ENCODE data around the gene POLR3A. TPM values are rescaled to one million over a fixed set of nuclear protein-coding genes. Genes with fewer than 3 reads are reported as not detected.
A peak's percentile ranks its signal among the peaks of the same experiment; 100 is the strongest.
"Not testable (repeated sequence)": the region's sequence is repeated elsewhere in the genome, so short reads cannot be mapped to it uniquely, and the experiment has no call there.

Gene POLR3A
- total and polyA plus RNA-seq, 4 experiments from 2014 or later, result 4.5 to 17.6 (median 13.3) TPM

DNA sequence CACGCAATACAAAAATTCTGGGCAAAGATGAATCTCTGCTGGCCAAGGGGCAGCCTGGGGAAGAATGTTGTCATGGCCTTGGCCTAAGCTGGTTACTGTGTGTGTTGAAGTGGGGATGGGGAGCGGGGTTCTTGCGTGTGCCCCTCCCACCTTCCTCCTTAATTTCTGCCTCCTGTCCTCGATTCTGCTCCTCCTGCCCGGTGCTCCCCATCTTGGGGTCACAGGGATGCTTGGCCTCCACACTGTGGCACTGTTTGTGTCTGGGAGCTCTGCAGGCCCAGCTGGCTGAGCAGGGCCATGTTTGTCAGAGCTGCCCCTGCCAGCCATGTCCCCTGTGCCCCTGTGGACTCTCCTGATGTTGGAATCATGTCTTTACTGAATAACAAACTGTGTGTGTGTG is 41.4 kb upstream of the POLR3A start:
- no peak overlapping the region for H3K4me3 Mint-ChIP-seq
- H3K27ac Mint-ChIP-seq, result no peak overlapping the region
- no peak for DNase-seq
- Histone ChIP-seq H3K4me3 (ENCODE audit: low read length in 2 of 2) (no peak overlapping the region), H3K4me1 (ENCODE audit: insufficient read depth, low read length) (no peaks in the 10 kb centered on the region), H3K27ac (ENCODE audit: low read depth, low read length) (no peak overlapping the region), H3K9me3 (ENCODE audit: control insufficient read depth in 1 of 2, low read length in 2 of 2) (no peaks in the 10 kb centered on the region), H3K36me3 (ENCODE audit: insufficient read depth, low read length) (no peaks in the 10 kb centered on the region), H3K27me3 (ENCODE audit: insufficient read depth, low read length) (no peaks in the 10 kb centered on the region)
- peaks cover 0 to 4% of the 10 kb centered on the region in 2 donors for H3K27me3 Mint-ChIP-seq
- H3K36me3 Mint-ChIP-seq, result peaks cover 0 to 4% of the 10 kb centered on the region in 2 donors
- peaks cover 0 to 12% (median 4%) of the 10 kb centered on the region in 8 donors for H3K9me3 Mint-ChIP-seq
- H3K4me1 Mint-ChIP-seq, result no peaks in the 10 kb centered on the region
- CTCF ChIA-PET (ENCODE audit: partially characterized antibody), result no interaction called here
- POLR2A ChIA-PET (ENCODE audit: partially characterized antibody), result no interaction called here
- intact Hi-C loops (cut with micrococcal nuclease), result no loop called here

- H3K4me3 ChIP-seq (ENCODE audit: low read length in 2 of 2); H3K27me3 ChIP-seq (ENCODE audit: insufficient read depth, low read length); H3K27ac ChIP-seq (ENCODE audit: low read depth, low read length); CTCF ChIA-PET (ENCODE audit: partially characterized antibody); H3K27me3 Mint-ChIP-seq; DNase-seq; H3K4me1 Mint-ChIP-seq; H3K36me3 Mint-ChIP-seq; POLR2A ChIA-PET (ENCODE audit: partially characterized antibody); intact Hi-C loops (cut with micrococcal nuclease); H3K36me3 ChIP-seq (ENCODE audit: insufficient read depth, low read length); H3K4me3 Mint-ChIP-seq; H3K9me3 ChIP-seq (ENCODE audit: control insufficient read depth in 1 of 2, low read length in 2 of 2); H3K4me1 ChIP-seq (ENCODE audit: insufficient read depth, low read length); H3K9me3 Mint-ChIP-seq; H3K27ac Mint-ChIP-seq: not testable (repeated sequence)
Measured at GRCh38 chr10:78070064-78070463, 40.7 kb upstream of the POLR3A start.

GRCh38 chr10:78069151-78069550 is 39.8 kb upstream of the POLR3A start:
- DNase-seq, result no peak
- POLR2A ChIA-PET (ENCODE audit: partially characterized antibody), result no interaction called here
- Mint-ChIP-seq H3K27ac (no peak overlapping the region), H3K27me3 (peaks cover 0 to 5% of the 10 kb centered on the region in 2 donors), H3K9me3 (peaks cover 0 to 6% (median under 1%) of the 10 kb centered on the region in 8 donors), H3K4me1 (no peaks in the 10 kb centered on the region), H3K4me3 (no peak overlapping the region), H3K36me3 (peaks cover 0 to 1% of the 10 kb centered on the region in 2 donors)
- no peaks in the 10 kb centered on the region for H3K27me3 ChIP-seq (ENCODE audit: insufficient read depth, low read length)
- intact Hi-C loops (cut with micrococcal nuclease), result no loop called here
- H3K4me1 ChIP-seq (ENCODE audit: insufficient read depth, low read length), result no peaks in the 10 kb centered on the region
- CTCF ChIA-PET (ENCODE audit: partially characterized antibody), result interaction anchor here (0.5 to 0.9 kb wide), 3 partner anchors 39 to 223 kb away, joined by 3 read pairs; no protein-coding TSS in a partner anchor
- H3K27ac ChIP-seq (ENCODE audit: low read depth, low read length), result no peak overlapping the region
- no peak overlapping the region for H3K4me3 ChIP-seq (ENCODE audit: low read length in 2 of 2)
- no peaks in the 10 kb centered on the region for H3K36me3 ChIP-seq (ENCODE audit: insufficient read depth, low read length)
- H3K9me3 ChIP-seq (ENCODE audit: control insufficient read depth in 1 of 2, low read length in 2 of 2), result no peaks in the 10 kb centered on the region

GRCh38 chr10:78066728-78067430 is 37.6 kb upstream of the POLR3A start:
- Histone ChIP-seq H3K27me3 (ENCODE audit: insufficient read depth, low read length) (no peaks in the 10 kb centered on the region), H3K36me3 (ENCODE audit: insufficient read depth, low read length) (no peaks in the 10 kb centered on the region), H3K9me3 (ENCODE audit: control insufficient read depth in 1 of 2, low read length in 2 of 2) (no peaks in the 10 kb centered on the region), H3K27ac (ENCODE audit: low read depth, low read length) (no peak overlapping the region), H3K4me3 (ENCODE audit: low read length in 2 of 2) (no peak overlapping the region), H3K4me1 (ENCODE audit: insufficient read depth, low read length) (no peaks in the 10 kb centered on the region)
- Mint-ChIP-seq H3K36me3 (no peaks in the 10 kb centered on the region), H3K4me3 (no peak overlapping the region), H3K27me3 (peaks cover 3 to 9% of the 10 kb centered on the region in 2 donors), H3K4me1 (peaks cover 0 to 2% (median 0%) of the 10 kb centered on the region in 4 donors), H3K9me3 (no peaks in the 10 kb centered on the region), H3K27ac (peak overlapping the region in 2 of 7 donors; percentile 84 to 89)
- intact Hi-C loops (cut with micrococcal nuclease), result no loop called here
- DNase-seq, result no peak
- CTCF ChIA-PET (ENCODE audit: partially characterized antibody), result no interaction called here
- POLR2A ChIA-PET (ENCODE audit: partially characterized antibody), result no interaction called here

GRCh38 chr10:78066012-78066411 is 36.7 kb upstream of the POLR3A start:
- POLR2A ChIA-PET (ENCODE audit: partially characterized antibody), result no interaction called here
- no peak overlapping the region for H3K27ac Mint-ChIP-seq
- intact Hi-C loops (cut with micrococcal nuclease), result no loop called here

DNA sequence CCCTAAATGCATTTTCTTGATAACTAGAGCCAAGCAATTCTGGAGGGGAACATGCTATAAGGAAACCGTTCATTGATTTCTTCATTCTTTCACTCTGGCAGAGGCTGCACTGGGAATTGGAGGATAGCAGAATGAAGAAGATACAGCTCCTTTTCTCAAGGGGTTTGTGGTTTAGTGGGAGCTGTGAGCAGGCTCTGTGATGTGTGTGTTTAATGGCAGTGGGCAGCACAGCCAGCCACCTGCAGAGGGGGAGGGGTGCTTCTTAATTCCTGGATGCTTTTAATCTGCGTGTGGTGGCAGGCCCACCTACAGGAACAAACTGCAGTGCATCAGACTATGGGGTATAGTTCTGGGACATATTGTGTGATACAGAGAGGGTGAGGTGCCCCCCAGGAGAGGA is 36.3 kb upstream of the POLR3A start:
- ChIA-PET CTCF (ENCODE audit: partially characterized antibody) (no interaction called here), POLR2A (ENCODE audit: partially characterized antibody) (no interaction called here)
- Histone ChIP-seq H3K36me3 (ENCODE audit: insufficient read depth, low read length) (no peaks in the 10 kb centered on the region), H3K4me1 (ENCODE audit: insufficient read depth, low read length) (no peaks in the 10 kb centered on the region), H3K9me3 (ENCODE audit: control insufficient read depth in 1 of 2, low read length in 2 of 2) (no peaks in the 10 kb centered on the region), H3K4me3 (ENCODE audit: low read length in 2 of 2) (no peak overlapping the region), H3K27ac (ENCODE audit: low read depth, low read length) (no peak overlapping the region), H3K27me3 (ENCODE audit: insufficient read depth, low read length) (no peaks in the 10 kb centered on the region)
- no peaks in the 10 kb centered on the region for H3K36me3 Mint-ChIP-seq
- H3K4me3 Mint-ChIP-seq, result no peak overlapping the region
- no peaks in the 10 kb centered on the region for H3K9me3 Mint-ChIP-seq
- no peak overlapping the region for H3K27ac Mint-ChIP-seq
- peaks cover 0 to 2% (median 0%) of the 10 kb centered on the region in 4 donors for H3K4me1 Mint-ChIP-seq
- DNase-seq, result no peak
- peaks cover 3 to 9% of the 10 kb centered on the region in 2 donors for H3K27me3 Mint-ChIP-seq
- intact Hi-C loops (cut with micrococcal nuclease), result no loop called here

More at GRCh38 chr10:78066012-78066411, 36.7 kb upstream of the POLR3A start:
- Histone ChIP-seq H3K4me3 (ENCODE audit: low read length in 2 of 2) (no peak overlapping the region), H3K36me3 (ENCODE audit: insufficient read depth, low read length) (no peaks in the 10 kb centered on the region), H3K27me3 (ENCODE audit: insufficient read depth, low read length) (no peaks in the 10 kb centered on the region), H3K4me1 (ENCODE audit: insufficient read depth, low read length) (no peaks in the 10 kb centered on the region), H3K27ac (ENCODE audit: low read depth, low read length) (no peak overlapping the region), H3K9me3 (ENCODE audit: control insufficient read depth in 1 of 2, low read length in 2 of 2) (no peaks in the 10 kb centered on the region)
- CTCF ChIA-PET (ENCODE audit: partially characterized antibody), result no interaction called here
- Mint-ChIP-seq H3K4me3 (no peak overlapping the region), H3K4me1 (peaks cover 0 to 2% (median 0%) of the 10 kb centered on the region in 4 donors), H3K36me3 (no peaks in the 10 kb centered on the region), H3K27me3 (peaks cover 3 to 9% of the 10 kb centered on the region in 2 donors), H3K9me3 (no peaks in the 10 kb centered on the region)
- no peak for DNase-seq

DNA sequence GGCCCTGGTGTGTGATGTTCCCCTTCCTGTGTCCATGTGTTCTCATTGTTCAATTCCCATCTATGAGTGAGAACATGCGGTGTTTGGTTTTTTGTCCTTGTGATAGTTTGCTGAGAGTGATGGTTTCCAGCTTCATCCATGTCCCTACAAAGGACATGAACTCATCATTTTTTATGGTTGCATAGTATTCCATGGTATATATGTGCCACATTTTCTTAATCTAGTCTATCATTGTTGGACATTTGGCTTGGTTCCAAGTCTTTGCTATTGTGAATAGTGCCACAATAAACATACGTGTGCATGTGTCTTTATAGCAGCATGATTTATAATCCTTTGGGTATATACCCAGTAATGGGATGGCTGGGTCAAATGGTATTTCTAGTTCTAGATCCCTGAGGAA is 35.6 kb upstream of the POLR3A start:
- H3K4me1 ChIP-seq (ENCODE audit: insufficient read depth, low read length); H3K36me3 ChIP-seq (ENCODE audit: insufficient read depth, low read length); H3K27ac ChIP-seq (ENCODE audit: low read depth, low read length); DNase-seq; H3K9me3 ChIP-seq (ENCODE audit: control insufficient read depth in 1 of 2, low read length in 2 of 2); H3K4me1 Mint-ChIP-seq; H3K4me3 ChIP-seq (ENCODE audit: low read length in 2 of 2); H3K4me3 Mint-ChIP-seq; H3K27me3 ChIP-seq (ENCODE audit: insufficient read depth, low read length); H3K9me3 Mint-ChIP-seq; H3K27me3 Mint-ChIP-seq; POLR2A ChIA-PET (ENCODE audit: partially characterized antibody); intact Hi-C loops (cut with micrococcal nuclease); CTCF ChIA-PET (ENCODE audit: partially characterized antibody); H3K36me3 Mint-ChIP-seq; H3K27ac Mint-ChIP-seq: not testable (repeated sequence)

Measured in CD4-positive, alpha-beta memory T cell (primary cell).